HEK293 (cell line): Measurements from ENCODE around the gene COL4A1.

Source experiments
- CTCF ChIA-PET: fragments of 350-600 bp; formaldehyde crosslinking; extraction: SDS; loops from one replicate; lab custom pipeline; 2021; ENCODE audit warnings: antibody characterized with exemption; lab: Yijun Ruan, JAX
- POLR2A ChIA-PET: fragments of 300-600 bp; formaldehyde crosslinking; extraction: SDS; loops from one replicate; lab custom pipeline; 2020; ENCODE audit warnings: antibody characterized with exemption, inconsistent platforms; lab: Yijun Ruan, JAX
- H3K27ac ChIP-seq: fragments of 200-500 bp; sonication (Bioruptor generic); 2 replicates; pipeline ENCODE4 v1.5.1; 2014; ENCODE audit warnings: low read depth, low read length, control low read depth, inconsistent platforms; ENCODE audit errors: extremely low read depth
- H3K36me3 ChIP-seq, 2 experiments: fragments of 200-500 bp in 1 of 2; sonication (Bioruptor generic) in 1 of 2; 1 replicate in 1 of 2; 2 replicates in 1 of 2; pipeline ENCODE4 v1.5.1; 2014 to 2017; ENCODE audit warnings: inconsistent platforms in 2 of 2, low read length in 2 of 2; ENCODE audit not compliant: control insufficient read depth in 2 of 2, insufficient read depth in 1 of 2
- H3K4me1 ChIP-seq: fragments of 200-500 bp; sonication (Bioruptor generic); 2 replicates; pipeline ENCODE4 v1.5.1; 2014; ENCODE audit warnings: mild to moderate bottlenecking, low read length, inconsistent platforms; ENCODE audit not compliant: control insufficient read depth, insufficient read depth
- H3K4me3 ChIP-seq: 2 replicates; pipeline ENCODE4 v1.5.1; 2011; ENCODE audit warnings: low read depth, mild to moderate bottlenecking, control low read depth, low read length, moderate library complexity
- H3K9me3 ChIP-seq: fragments of 200-500 bp; sonication (Bioruptor generic); 2 replicates; pipeline ENCODE4 v1.5.1; 2014; ENCODE audit warnings: low read depth, low read length, inconsistent platforms; ENCODE audit not compliant: control insufficient read depth, insufficient read depth
- EGR2 ChIP-seq: fragments of 450-650 bp; formaldehyde crosslinking; IDR thresholded peaks from 2 replicates; pipeline ENCODE4 v1.5.1; 2016; ENCODE audit warnings: low read depth, missing biosample characterization, missing genetic modification characterization
- FEZF1 ChIP-seq: fragments of 450-650 bp; formaldehyde crosslinking; IDR thresholded peaks from 2 replicates; pipeline ENCODE4 v1.5.1; 2016; ENCODE audit warnings: missing biosample characterization, missing genetic modification characterization
- GLI2 ChIP-seq: fragments of 450-650 bp; formaldehyde crosslinking; IDR thresholded peaks from 2 replicates; pipeline ENCODE4; 2017; ENCODE audit warnings: missing biosample characterization, missing genetic modification characterization, low read depth, borderline replicate concordance
- GLIS2 ChIP-seq: fragments of 450-650 bp; formaldehyde crosslinking; IDR thresholded peaks from 2 replicates; pipeline ENCODE4 v1.5.1; 2016; ENCODE audit warnings: missing biosample characterization, missing genetic modification characterization
- HIC1 ChIP-seq: fragments of 450-650 bp; formaldehyde crosslinking; IDR thresholded peaks from 2 replicates; pipeline ENCODE4 v1.5.1; 2016; ENCODE audit warnings: missing biosample characterization, missing genetic modification characterization
- HOXD13 ChIP-seq: sonication (generic); formaldehyde crosslinking; IDR thresholded peaks from 2 replicates; pipeline ENCODE4 v1.8.0; 2022; ENCODE audit warnings: missing genetic modification reagents, borderline replicate concordance
- KLF8 ChIP-seq: fragments of 450-650 bp; formaldehyde crosslinking; IDR thresholded peaks from 2 replicates; pipeline ENCODE4 v1.5.1; 2016; ENCODE audit warnings: missing biosample characterization, missing genetic modification characterization
- REPIN1 ChIP-seq: fragments of 450-650 bp; formaldehyde crosslinking; IDR thresholded peaks from 2 replicates; pipeline ENCODE4 v1.5.1; 2017; ENCODE audit warnings: missing biosample characterization, missing genetic modification characterization, low read depth
- SCRT1 ChIP-seq: fragments of 450-650 bp; formaldehyde crosslinking; IDR thresholded peaks from 2 replicates; pipeline ENCODE4 v1.5.1; 2016; ENCODE audit warnings: missing biosample characterization, missing genetic modification characterization, borderline replicate concordance
- SCRT2 ChIP-seq: fragments of 450-650 bp; formaldehyde crosslinking; IDR thresholded peaks from 2 replicates; pipeline ENCODE4 v1.5.1; 2016; ENCODE audit warnings: missing biosample characterization, missing genetic modification characterization
- SP3 ChIP-seq: fragments of 450-650 bp; formaldehyde crosslinking; IDR thresholded peaks from 2 replicates; pipeline ENCODE4 v1.5.1; 2016; ENCODE audit warnings: missing biosample characterization, missing genetic modification characterization
- WT1 ChIP-seq: fragments of 450-650 bp; formaldehyde crosslinking; IDR thresholded peaks from 2 replicates; pipeline ENCODE4 v1.5.1; 2016; ENCODE audit warnings: missing biosample characterization, missing genetic modification characterization
- ZBTB17 ChIP-seq: fragments of 450-650 bp; formaldehyde crosslinking; IDR thresholded peaks from 2 replicates; pipeline ENCODE4 v1.5.1; 2016; ENCODE audit warnings: missing biosample characterization, missing genetic modification characterization
- ZBTB48 ChIP-seq: fragments of 450-650 bp; formaldehyde crosslinking; IDR thresholded peaks from 2 replicates; pipeline ENCODE4 v1.5.1; 2016; ENCODE audit warnings: missing biosample characterization, missing genetic modification characterization
- ZBTB8A ChIP-seq: fragments of 450-650 bp; formaldehyde crosslinking; IDR thresholded peaks from 2 replicates; pipeline ENCODE4 v1.5.1; 2016; ENCODE audit warnings: missing biosample characterization, missing genetic modification characterization
- ZFP37 ChIP-seq: fragments of 450-650 bp; formaldehyde crosslinking; IDR thresholded peaks from 2 replicates; pipeline ENCODE4 v1.5.1; 2016; ENCODE audit warnings: missing biosample characterization, missing genetic modification characterization
- ZNF2 ChIP-seq: fragments of 450-650 bp; formaldehyde crosslinking; IDR thresholded peaks from 2 replicates; pipeline ENCODE4 v1.5.1; 2016; ENCODE audit warnings: missing biosample characterization, missing genetic modification characterization
- ZNF335 ChIP-seq: fragments of 450-650 bp; formaldehyde crosslinking; conservative IDR thresholded peaks from 2 replicates; pipeline ENCODE4 v1.5.1; 2016; ENCODE audit warnings: missing biosample characterization, missing genetic modification characterization
- ZNF362 ChIP-seq: fragments of 450-650 bp; formaldehyde crosslinking; IDR thresholded peaks from 2 replicates; pipeline ENCODE4 v1.5.1; 2016; ENCODE audit warnings: missing biosample characterization, missing genetic modification characterization
- ZNF510 ChIP-seq: fragments of 450-650 bp; formaldehyde crosslinking; IDR thresholded peaks from 2 replicates; pipeline ENCODE4 v1.5.1; 2018; ENCODE audit warnings: mild to moderate bottlenecking, missing genetic modification characterization, missing biosample characterization; ENCODE audit not compliant: insufficient replicate concordance
- ZNF600 ChIP-seq: fragments of 450-650 bp; formaldehyde crosslinking; IDR thresholded peaks from 2 replicates; pipeline ENCODE4 v1.5.1; 2016; ENCODE audit warnings: missing biosample characterization, missing genetic modification characterization
- ZNF654 ChIP-seq: fragments of 450-650 bp; formaldehyde crosslinking; IDR thresholded peaks from 2 replicates; pipeline ENCODE4 v1.5.1; 2016; ENCODE audit warnings: low read depth, missing biosample characterization, missing genetic modification characterization
- ZNF670 ChIP-seq: fragments of 450-650 bp; formaldehyde crosslinking; IDR thresholded peaks from 2 replicates; pipeline ENCODE4 v1.5.1; 2016; ENCODE audit warnings: missing biosample characterization, missing genetic modification characterization, low read depth
- TF ChIP-seq, protein P1 (sequence below): fragments of 450-650 bp; formaldehyde crosslinking; conservative IDR thresholded peaks from 2 replicates; pipeline ENCODE4 v1.5.1; 2016; ENCODE audit warnings: low read depth, missing biosample characterization, missing genetic modification characterization
- TF ChIP-seq, protein P2 (sequence below): fragments of 450-650 bp; formaldehyde crosslinking; IDR thresholded peaks from 2 replicates; pipeline ENCODE4 v1.5.1; 2016; ENCODE audit warnings: missing biosample characterization, missing genetic modification characterization
- TF ChIP-seq, protein P3 (sequence below): fragments of 450-650 bp; formaldehyde crosslinking; IDR thresholded peaks from 2 replicates; pipeline ENCODE4 v1.5.1; 2016; ENCODE audit warnings: missing biosample characterization, missing genetic modification characterization

Gene COL4A1

GRCh38 chr13:110138010-110138699 is 168.8 kb downstream of the COL4A1 start:
- ChIA-PET CTCF (no interaction called here), POLR2A (no interaction called here)
- TF ChIP-seq ZBTB48 (tag by site-specific recombination): no peak
- TF ChIP-seq WT1: no peak
- TF ChIP-seq, protein P1, sequence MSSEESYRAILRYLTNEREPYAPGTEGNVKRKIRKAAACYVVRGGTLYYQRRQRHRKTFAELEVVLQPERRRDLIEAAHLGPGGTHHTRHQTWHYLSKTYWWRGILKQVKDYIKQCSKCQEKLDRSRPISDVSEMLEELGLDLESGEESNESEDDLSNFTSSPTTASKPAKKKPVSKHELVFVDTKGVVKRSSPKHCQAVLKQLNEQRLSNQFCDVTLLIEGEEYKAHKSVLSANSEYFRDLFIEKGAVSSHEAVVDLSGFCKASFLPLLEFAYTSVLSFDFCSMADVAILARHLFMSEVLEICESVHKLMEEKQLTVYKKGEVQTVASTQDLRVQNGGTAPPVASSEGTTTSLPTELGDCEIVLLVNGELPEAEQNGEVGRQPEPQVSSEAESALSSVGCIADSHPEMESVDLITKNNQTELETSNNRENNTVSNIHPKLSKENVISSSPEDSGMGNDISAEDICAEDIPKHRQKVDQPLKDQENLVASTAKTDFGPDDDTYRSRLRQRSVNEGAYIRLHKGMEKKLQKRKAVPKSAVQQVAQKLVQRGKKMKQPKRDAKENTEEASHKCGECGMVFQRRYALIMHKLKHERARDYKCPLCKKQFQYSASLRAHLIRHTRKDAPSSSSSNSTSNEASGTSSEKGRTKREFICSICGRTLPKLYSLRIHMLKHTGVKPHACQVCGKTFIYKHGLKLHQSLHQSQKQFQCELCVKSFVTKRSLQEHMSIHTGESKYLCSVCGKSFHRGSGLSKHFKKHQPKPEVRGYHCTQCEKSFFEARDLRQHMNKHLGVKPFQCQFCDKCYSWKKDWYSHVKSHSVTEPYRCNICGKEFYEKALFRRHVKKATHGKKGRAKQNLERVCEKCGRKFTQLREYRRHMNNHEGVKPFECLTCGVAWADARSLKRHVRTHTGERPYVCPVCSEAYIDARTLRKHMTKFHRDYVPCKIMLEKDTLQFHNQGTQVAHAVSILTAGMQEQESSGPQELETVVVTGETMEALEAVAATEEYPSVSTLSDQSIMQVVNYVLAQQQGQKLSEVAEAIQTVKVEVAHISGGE (tag by site-specific recombination): peak; percentile 64
- TF ChIP-seq ZFP37 (tag by site-specific recombination): 0 out of 2 replicates have a peak, but pooled peaks have one; percentile 43
- peak; percentile 85; the same call in 1 of the 2 replicates for TF ChIP-seq SCRT2
- TF ChIP-seq ZNF670 (tag by site-specific recombination): no peak
- no peak for TF ChIP-seq SP3 (tag by site-specific recombination)
- no peak for TF ChIP-seq FEZF1
- TF ChIP-seq ZNF600 (tag by site-specific recombination): peak; percentile 33; the same call in 1 of the 2 replicates
- no peak for TF ChIP-seq ZNF510 (tag by site-specific recombination)
- TF ChIP-seq HOXD13: no peak
- TF ChIP-seq ZNF362: peak; percentile 17; the same call in 1 of the 2 replicates
- TF ChIP-seq SCRT1 (tag by site-specific recombination): 0 out of 2 replicates have a peak, but pooled peaks have one; percentile 40
- TF ChIP-seq ZBTB8A: peak; percentile 79
- peak; percentile 65 for TF ChIP-seq EGR2 (tag by site-specific recombination)
- 0 out of 2 replicates have a peak, but pooled peaks have one; percentile 13 for TF ChIP-seq KLF8 (tag by site-specific recombination)
- TF ChIP-seq, protein P2, sequence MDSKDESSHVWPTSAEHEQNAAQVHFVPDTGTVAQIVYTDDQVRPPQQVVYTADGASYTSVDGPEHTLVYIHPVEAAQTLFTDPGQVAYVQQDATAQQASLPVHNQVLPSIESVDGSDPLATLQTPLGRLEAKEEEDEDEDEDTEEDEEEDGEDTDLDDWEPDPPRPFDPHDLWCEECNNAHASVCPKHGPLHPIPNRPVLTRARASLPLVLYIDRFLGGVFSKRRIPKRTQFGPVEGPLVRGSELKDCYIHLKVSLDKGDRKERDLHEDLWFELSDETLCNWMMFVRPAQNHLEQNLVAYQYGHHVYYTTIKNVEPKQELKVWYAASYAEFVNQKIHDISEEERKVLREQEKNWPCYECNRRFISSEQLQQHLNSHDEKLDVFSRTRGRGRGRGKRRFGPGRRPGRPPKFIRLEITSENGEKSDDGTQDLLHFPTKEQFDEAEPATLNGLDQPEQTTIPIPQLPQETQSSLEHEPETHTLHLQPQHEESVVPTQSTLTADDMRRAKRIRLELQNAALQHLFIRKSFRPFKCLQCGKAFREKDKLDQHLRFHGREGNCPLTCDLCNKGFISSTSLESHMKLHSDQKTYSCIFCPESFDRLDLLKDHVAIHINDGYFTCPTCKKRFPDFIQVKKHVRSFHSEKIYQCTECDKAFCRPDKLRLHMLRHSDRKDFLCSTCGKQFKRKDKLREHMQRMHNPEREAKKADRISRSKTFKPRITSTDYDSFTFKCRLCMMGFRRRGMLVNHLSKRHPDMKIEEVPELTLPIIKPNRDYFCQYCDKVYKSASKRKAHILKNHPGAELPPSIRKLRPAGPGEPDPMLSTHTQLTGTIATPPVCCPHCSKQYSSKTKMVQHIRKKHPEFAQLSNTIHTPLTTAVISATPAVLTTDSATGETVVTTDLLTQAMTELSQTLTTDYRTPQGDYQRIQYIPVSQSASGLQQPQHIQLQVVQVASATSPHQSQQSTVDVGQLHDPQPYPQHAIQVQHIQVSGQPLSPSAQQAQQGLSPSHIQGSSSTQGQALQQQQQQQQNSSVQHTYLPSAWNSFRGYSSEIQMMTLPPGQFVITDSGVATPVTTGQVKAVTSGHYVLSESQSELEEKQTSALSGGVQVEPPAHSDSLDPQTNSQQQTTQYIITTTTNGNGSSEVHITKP (tag by site-specific recombination): no peak
- TF ChIP-seq, protein P3, sequence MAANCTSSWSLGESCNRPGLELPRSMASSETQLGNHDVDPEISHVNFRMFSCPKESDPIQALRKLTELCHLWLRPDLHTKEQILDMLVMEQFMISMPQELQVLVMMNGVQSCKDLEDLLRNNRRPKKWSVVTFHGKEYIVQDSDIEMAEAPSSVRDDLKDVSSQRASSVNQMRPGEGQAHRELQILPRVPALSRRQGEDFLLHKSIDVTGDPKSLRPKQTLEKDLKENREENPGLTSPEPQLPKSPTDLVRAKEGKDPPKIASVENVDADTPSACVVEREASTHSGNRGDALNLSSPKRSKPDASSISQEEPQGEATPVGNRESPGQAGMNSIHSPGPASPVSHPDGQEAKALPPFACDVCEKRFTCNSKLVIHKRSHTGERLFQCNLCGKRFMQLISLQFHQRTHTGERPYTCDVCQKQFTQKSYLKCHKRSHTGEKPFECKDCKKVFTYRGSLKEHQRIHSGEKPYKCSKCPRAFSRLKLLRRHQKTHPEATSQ (tag by site-specific recombination): 0 out of 2 replicates have a peak, but pooled peaks have one; percentile 36
- TF ChIP-seq GLI2 (tag by site-specific recombination): no peak
- no peak for TF ChIP-seq REPIN1 (tag by site-specific recombination)
- 0 out of 2 replicates have a peak, but pooled peaks have one; percentile 29 for TF ChIP-seq ZNF2 (tag by site-specific recombination)
- peak; percentile 72 for TF ChIP-seq GLIS2 (tag by site-specific recombination)
- no peak for TF ChIP-seq ZNF654
- 0 out of 2 replicates have a peak, but pooled peaks have one; percentile 9 for TF ChIP-seq ZBTB17 (tag by site-specific recombination)
- TF ChIP-seq HIC1 (tag by site-specific recombination): peak; percentile 93
- peak; percentile 49 for TF ChIP-seq ZNF335 (tag by site-specific recombination)

More at GRCh38 chr13:110138010-110138699, 168.8 kb downstream of the COL4A1 start:
- H3K4me1 ChIP-seq: no peaks in the 10 kb centered on the region; the same call in 1 of the 2 replicates
- peak overlapping the region; percentile 12; the same call in 1 of the 2 replicates for H3K27ac ChIP-seq
- H3K9me3 ChIP-seq: no peaks in the 10 kb centered on the region
- H3K36me3 ChIP-seq: no peaks in the 10 kb centered on the region
- H3K4me3 ChIP-seq: peak overlapping the region; percentile 53
